Measurements from ENCODE around the gene INPP4A.

Gene INPP4A

DNA sequence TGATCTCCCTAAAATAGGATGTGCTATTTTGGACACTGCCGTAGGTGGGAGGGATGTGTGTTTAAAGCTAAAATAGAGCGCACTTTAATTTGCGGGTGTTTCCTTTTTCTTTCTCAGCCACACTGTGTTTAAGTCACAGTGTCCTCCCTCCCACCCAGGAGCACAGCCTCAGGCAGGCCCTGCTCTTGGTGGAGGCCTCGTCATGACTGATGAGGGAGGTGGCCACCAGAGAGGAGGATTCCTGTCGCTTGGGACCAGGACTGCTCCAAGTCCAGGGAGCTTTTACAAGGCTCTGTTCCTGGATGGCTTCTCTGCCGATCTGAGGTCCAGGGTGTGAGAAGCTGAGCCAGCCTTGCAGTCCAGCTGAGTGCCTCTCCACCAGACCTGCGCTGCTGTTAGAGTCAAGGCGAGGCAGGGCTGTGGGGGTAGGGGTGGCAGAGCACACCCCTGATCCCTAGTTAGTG lies 33.5 kb downstream of the INPP4A start:
- no peak for DNase-seq

DNA sequence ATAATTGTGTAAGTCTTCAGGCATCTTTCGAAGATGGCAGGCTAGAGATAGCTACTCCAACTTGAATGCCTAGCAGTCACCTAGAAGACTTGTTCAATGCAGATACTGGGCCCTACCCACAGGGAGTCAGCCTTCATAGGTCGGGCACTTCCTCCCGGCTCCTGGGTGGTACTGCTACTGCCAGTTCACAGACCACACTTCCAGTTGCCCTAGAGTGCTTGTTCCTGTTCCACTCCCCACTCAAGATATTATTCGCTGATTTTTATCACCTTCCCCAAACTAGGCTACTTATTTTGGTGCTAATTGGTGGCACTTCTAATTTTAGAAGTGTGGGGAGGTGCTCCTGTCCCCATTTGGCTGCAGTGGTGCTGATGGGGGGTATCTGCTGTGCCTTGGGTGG lies 34.2 kb downstream of the INPP4A start:
- DNase-seq = peak; percentile 56

DNA sequence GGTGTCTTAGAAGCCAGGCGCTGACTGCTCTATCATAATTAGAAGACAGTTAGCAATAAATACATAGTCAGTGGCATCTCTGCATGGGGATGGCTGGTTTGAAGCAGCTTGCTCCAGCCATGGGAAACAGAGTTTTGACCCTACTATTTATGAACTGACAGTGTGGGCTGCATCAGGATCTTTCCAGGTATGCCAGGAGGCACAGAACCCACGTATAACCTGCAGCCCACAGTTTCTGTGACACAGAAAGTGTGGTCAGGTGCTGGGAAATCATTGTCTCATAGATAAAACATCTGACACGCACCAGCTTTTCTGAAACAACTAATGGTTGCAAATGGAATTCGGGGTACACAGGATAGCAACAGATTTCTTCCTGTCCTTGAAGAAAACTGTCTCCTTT lies 34.7 kb downstream of the INPP4A start:
- no peak for DNase-seq

DNA sequence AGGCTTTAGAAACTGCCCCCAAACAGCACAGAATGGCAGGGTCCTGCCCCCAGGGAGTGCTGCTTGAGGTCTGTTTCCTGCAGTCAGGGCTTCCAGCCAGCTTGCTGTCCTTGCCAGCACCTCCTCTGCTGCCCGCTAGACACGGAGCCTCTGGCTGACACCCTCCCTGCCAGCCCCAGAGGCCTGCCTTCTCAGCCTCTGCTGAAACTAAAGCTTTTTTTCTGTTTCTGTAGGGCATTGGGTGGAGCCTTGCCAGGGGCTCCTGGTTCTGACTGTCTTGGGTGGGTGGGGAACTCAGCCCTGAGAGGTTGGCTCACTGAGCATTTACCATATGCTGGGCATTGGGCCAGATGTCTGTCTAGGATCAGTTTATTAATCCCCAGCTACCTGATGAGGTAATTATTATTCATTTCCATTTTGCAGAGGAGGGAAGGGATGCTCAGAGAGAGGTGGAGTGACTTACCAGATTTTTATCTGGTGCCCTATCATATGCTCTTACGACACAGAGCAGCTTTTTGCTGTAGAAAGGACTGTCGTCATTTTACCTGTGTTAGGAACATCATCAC lies 35.4 kb downstream of the INPP4A start:
- peak; percentile 51 for DNase-seq

DNA sequence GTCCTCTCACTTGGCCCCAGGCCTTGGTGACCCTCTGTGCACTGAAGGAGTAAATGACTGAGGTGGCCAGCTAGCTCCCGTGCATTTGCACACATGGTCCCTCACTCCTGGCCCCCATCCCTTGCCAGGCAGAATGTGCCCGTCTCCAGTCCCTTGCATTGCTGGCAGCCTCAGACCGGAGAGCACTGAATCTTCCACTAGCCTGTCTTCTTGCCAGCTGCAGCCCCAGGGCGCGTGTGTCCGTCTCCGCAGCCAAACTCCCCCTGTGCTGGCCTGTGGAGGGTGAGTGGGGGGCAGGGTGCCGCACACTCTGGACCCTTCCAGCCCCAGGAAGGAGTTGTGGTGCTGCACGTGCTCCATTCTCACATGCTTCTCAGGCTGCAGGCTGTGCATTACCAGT lies 35.9 kb downstream of the INPP4A start:
- DNase-seq = no peak

DNA sequence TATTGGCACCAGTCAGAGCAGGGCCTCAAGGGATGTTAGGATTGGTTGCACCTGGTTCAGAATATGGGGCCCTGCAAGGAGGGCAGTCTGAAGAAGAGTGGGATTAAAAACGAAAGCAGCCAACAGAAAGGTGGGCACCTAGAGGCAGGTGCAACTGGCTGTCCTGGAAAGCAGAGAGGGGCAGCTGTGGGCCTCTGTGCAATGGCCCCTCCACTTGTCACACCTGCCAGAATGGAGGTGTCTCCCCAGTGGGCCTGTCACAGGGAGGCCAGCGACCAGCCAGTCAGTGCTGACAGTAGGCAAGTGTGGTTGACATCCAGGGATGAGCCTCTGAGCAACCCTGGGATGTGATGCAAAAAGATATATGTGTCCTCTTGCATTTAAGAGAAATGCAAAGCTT lies 37.7 kb downstream of the INPP4A start:
- DNase-seq = no peak

DNA sequence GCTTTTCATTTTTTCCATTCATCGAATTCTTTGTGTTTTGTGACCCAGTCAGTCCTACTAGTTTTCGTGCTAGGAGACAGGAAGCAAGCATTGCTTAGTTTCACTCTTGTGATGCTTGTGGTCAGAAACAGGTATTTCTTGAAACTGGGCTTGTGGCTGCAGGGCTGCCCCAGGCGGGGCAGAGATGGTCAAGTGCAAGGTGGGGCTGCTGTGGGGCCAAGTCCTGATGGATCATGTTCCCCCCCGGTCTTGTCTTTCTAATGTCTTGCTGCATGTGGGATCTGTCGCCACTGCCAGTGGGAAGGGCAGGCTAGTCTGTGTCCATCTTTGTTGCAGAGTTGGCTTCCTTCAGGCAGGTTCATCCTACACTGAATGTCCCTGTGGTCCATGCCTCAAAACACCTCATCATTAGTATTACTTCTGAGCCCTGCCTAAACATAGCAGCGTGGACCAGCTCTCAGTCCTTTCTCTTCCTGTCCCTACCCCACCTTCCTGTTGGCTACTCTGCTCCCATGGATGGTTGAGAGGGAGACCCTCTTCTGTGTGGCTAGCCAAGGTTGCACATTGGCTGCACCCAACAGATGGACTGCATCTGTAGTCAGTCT lies 38.7 kb downstream of the INPP4A start:
- DNase-seq = peak; percentile 80

DNA sequence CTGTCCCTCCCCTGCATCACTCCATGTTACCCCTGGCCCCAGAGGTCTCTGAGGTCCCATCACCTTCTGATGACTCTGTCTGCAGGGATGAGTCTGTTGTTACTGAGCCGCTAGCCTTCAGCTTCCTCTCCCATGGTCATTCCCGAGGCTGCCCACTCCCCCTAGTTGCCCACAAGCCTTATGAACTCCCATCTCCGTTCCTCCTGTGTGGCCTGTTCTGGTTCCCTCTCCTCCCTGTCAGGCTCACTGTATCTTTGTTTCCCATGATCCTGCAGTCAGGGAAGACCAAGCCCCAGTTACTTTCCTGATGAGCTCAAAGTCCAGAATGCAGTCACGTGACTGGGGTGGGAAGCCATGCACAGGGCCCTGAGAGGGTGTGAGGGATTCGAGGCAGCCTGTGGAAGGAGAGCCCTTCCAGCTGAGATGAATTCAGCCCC lies 39.5 kb downstream of the INPP4A start:
- no peak for DNase-seq

DNA sequence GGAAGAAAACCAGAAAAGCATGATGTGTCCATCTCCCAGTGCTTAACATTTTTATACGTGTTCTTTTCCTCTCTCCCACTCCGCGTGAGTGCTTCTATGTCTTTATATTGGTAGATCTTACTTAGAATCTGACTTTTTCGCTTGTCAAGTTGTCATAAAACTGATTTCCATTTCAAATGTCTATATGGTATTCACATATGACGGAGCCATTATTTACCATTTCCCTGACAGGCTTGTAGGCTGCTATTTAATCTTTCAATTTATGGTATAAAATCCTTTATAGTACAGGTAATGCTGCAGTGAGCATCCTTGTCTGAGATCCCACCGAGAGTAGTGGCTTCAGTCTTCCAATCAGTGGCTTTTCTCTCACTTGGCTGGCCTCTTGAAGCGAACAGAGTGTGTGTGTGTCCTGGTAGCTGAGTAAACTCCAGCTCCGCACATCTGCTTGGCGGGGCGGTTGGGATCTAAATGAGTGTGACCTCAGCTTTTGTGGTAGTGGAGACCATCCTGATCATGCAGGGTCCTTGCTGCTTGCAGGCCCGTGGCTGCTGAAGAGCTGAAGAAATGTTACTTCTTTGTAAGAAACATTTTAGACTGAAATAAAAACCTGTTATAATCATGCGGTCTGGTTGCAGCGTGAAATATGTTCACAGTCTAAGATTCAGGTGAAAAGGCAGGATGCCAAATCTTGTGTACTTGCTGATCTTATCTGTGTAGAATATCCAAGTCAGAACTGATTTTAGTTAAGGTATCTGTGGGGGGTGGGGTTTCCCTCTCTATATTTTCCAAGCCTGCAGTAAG lies 40.2 kb downstream of the INPP4A start:
- DNase-seq = peak; percentile 58

DNA sequence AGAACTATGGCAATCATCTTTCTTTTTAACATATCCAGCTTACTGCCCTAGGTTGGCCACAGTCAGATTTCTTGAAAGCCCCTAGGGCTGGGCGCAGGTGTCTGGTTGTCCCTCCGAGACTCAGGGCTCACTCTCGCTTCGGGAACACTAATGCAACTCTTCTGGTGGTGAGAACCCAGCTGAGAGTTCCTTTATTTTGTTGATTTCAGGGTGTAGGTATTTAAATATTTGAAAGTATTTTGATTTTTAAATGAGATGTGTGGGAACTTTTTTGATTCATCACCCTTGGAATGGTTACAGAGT lies 40.7 kb downstream of the INPP4A start:
- no peak for DNase-seq

DNA sequence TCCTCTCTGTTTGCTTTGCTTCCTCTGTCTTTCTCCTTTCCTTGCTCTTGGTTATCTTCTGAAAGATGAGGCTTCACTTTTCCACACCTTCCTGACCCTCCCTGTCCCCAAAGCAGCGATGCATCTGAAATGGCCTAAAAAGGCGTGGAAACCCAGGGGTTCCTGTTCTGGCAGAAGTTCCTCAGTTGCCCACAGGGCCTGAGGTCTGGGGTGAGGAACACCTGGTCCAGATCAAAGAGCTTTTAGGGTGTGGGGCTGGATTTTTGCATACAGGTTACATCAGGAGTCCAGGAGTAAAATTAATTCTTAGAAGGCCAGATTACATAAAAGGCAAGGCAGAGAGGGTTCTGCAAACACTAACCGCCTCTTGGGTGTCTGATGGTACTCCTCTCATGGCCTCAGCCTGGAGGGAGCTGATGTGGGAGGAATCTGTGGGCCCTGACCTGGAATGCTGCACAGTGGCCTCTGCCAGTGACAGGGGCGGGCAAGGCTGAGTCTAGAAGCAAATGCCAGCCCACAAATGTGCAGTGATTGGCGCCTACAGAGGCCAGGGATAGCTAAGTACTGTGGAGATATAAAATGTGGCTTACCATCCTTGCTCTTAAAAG lies 41.8 kb downstream of the INPP4A start:
- DNase-seq = no peak

DNA sequence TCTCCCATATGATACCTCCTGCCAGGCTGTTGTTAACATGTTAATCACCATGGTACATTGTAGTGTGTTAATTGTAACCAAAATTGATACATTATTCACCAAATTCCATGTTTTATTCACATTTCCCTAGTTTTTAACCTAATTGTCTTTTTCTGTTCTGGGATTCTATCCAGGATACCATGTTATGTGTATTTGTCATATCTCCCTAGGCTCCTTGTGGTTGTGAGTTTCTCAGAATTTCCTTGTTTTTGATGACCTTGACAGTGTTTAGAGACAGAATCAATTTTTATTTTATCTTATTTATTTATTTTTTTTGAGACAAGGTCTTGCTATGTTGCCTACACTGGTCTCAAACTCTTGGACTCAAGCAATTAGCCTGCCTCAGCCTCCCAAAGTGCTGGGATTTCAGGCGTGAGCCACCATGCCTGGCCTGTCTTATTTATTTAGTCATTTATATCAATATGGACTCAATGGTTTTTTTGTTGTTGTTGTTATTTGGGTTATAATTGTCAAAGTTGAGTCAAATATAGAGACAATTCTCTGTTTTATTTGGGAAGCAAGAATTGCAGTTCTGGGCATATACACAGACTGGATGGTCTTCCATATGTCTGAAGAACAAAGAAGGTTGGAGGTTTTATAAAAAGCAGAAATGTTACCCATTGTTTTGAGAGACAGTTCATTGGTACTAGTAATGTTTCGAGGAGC lies 42.6 kb downstream of the INPP4A start:
- no peak for DNase-seq

DNA sequence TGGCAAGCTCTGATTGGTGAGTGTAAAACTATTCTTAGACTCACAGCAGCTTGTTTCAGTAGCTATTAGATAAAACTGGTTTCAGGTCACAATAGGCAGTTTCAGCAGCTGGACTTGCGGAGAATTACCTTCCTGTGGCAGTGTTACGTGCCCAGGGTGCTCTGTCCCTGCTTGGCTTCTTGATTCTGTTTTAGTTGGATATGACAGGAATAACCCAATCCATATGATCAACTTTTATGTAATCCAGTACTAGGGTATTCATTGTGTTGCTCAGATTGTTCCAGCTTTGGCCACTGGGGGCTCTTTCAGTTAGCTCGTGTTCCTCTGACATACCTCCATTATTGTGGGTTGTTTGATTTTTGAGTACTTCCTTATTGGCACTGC lies 43.1 kb downstream of the INPP4A start:
- DNase-seq = peak; percentile 58

DNA sequence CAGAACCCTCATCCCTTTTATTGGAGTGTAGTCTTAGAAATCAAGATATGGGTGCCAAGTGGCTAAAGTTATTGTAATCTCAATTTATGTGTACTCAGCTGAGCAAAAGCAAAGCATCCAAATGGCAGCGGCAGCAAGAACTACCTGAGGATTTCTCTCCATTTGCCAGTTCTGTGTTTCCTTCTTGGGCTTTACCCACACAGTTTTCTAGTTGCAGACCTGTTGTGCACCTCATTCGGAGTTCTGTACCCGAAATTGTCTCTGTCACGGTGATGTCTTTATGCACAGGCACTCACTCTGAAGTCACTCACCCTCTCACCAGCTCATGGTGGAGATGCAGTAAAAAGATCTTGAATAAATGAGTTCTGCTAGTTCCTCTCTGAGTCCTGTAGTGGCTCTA lies 43.6 kb downstream of the INPP4A start:
- no peak for DNase-seq

DNA sequence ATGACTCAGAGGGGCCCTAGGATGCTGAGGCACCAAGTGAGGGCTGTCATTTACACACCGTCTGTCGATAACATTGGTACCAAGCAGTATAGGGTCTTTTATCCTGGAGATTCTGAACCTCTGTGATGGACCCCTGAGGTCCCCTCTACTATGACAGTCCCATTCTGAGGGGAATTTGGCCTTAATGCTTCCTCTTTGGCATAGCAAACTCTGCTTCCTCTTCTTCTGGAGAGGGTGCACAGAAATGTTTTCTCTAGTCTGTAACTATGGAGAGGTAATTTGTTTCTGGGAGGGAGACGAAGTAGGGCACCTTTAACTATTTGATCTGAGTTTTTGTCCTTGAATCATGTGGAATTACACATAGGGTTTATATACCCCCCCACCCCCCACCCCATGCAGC lies 44.8 kb downstream of the INPP4A start:
- no peak for DNase-seq

DNA sequence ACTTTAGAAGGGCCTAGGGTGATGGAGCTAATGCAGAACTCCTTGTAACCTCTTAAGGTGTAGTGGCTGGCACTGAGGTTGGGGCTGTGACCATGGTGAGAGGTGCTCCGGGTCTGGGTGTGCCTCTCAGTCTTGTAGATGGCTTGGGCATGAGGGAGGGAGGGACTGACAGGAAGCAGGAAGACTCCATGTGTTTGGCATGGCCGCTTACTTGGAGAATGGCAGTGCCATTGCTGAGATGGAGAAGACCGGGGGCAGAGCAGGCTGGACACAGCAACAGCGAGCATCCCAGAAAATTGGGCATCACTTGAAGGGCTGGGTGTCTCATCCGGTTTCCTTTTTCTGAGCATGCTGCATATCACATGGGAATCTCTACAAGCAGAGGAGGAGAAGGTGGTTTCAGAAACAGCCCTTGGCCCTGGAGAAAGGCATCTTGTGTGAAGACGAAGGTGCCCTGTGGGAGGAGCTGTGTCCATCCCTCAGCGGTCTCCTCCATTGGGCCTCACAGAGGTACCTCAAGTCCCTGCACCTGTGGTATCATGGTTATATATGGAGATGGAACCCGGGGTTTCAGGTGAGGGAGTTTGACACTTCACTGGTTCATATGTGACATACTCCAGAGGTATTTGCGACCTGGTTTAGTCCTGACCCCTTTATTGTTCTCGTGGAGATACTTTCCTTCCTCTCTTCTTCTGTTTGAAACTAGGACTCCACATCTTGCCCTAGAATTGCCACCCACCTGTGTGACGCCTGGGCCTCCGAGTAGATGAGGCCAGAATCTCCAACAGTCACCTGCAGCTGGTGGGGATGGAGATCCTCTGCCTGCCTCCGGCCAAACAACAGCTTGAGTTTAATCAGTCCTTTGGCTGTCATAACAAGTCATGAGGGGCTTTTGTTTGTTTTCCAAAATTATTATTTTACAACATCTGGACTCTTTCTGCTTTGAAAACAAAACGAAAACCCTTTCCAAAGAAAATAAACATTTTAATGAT lies 45.6 kb downstream of the INPP4A start:
- no peak for DNase-seq

DNA sequence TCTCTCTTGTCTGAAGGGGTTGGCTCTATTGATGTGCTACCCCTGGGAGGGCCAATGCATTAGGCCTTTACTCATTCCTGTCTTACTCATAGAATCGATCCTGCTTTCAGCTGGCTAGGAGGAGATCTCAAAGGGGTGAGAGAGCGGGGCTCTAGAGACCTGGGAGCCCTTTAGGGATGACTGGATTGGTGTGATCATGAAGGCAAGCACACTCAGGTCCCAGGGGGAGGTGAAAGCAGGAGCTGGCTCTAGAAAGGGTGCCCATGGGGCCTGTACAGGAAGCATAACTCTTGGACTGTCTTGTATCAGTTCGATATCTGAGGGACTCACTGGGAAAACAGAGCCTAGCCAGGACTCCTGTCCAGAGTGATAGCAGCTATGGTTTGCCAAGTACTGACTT lies 47.8 kb downstream of the INPP4A start:
- DNase-seq = no peak

DNA sequence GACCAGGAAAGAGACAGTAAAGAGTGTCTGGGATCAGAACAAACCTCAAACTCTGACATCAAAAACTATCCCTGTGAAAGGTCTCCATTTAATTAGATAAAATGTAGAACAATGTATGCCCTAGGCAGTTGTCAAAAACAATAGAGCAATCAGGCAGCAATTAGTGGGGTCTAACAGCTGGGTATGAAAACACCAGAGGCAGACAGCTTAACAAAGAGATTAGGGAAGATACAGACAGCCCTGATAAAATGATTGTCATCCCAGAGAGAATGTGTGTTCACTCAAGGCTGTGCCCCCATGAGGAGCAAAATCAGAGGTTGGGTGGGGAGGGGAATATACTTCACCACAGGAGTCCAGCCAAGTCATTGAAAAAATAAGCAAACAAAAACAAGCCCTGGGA lies 50.0 kb downstream of the INPP4A start:
- no peak for DNase-seq

DNA sequence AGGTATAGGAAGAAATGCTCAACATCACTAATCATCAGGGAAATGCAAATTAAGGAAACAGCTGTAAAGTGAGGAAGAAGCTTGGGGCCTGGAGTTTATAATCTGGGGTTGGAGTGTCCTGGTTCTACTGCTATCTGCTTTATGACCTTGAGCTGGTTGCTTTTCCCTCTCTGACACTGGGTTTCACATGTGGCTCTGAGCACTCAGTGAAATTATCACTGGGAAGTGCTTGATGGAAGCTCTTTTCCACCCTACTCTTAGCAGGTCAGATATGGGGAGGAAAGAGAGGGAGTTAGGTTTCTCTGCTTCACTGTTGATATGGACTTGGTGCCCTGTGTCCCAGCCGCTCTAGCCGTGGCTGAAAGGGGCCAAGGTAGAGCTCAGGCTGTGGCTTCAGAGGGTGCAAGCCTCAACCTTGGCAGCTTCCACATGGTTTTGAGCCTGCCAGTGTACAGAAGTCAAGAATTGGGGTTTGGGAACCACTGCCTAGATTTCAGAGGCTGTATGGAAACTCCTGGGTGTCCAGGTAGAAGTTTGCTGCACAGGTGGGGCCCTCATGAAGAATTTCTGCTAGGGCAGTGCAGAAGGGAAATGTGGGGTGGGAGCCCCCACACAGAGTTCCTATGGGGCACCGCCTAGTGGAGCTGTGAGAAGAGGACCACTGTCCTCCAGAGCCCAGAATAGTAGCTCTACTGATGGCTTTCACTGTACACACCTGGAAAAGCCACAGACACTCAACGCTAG lies 52.3 kb downstream of the INPP4A start:
- DNase-seq = no peak

DNA sequence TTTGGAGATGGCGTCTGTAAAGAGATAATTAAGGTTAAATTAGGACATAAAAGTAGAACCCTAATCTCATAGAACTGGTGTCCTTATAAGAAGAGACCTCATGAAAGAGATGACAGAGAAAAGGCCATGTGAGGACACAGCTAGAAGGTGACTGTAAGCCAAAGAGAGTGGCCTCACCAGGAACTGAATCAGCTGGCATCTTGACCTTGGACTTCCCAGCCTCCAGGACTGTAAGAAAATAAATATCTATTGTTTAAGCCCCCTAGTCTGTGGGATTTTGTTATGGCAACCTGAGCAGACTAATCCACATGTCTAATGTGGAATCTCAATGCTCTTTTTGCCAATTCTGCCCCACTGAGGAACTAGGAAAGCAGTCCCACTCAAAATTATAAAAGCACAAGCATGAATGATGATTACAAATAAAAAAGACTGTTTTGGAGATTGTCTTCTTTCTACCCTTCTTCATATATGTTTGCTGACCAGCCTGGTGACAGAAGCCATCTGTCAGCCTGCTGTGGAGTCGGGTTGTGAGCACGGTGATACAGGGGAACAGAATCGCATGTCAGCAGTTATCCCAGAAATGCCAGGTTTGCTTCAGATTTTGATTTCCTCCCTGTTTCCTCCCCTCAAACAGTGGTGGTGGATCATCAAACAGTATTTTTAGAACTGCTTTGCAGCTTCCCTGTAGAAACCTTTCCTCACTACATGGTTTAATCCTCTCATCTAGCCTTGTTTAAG lies 54.2 kb downstream of the INPP4A start:
- no peak for DNase-seq

DNA sequence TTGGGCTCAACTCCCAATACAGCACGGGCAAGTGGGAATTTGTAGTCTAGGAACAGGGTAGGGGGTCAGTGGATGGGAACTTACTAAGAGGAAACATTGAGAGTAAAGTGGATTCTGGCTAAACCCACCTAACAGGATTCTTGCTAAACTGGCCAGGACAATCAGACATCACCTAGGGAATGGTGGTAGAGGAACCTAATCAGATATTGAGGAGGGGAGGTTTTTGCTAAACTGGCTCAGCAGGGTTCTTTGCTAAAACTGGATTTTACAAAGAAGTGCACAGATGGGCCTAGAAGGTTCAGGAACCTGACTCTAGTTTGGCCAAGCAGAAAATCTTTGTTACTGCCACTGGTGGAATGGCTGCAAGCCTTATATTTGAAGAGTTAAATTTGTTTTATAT lies 55.9 kb downstream of the INPP4A start:
- no peak for DNase-seq

Measured in activated CD4-positive, alpha-beta T cell treated with anti-CD3 and anti-CD28 coated beads, Interleukin-10, Interleukin-2, amounts not matched to agents 100 ng/mL and 50 ng/mL, durations not matched to agents 16 hours and 8 hours (primary cell).